IMR-90 (cell line): ENCODE data around the gene ZNF618. TPM values are rescaled to one million over a fixed set of nuclear protein-coding genes. Genes with fewer than 3 reads are reported as not detected.
A peak's percentile ranks its signal among the peaks of the same experiment; 100 is the strongest.

ENCODE experiments used
- ATAC-seq: fragments of 200-7000 bp; cut with Tn5 transposase; 2 replicates; pipeline ENCODE4 v1.9.1; 2020; ENCODE audit warnings: low read depth, mild to moderate bottlenecking, moderate library complexity
- BruUV-seq: library from RNA; stranded (reverse); fragments of 400-500 nt; replicated peaks from 2 replicates; lab custom pipeline; 2021; lab: Mats Ljungman, UMichigan
- CTCF ChIA-PET: fragments of 300-600 bp; formaldehyde crosslinking; extraction: SDS; loops from one replicate; lab custom pipeline; 2021; ENCODE audit warnings: antibody characterized with exemption; lab: Yijun Ruan, JAX
- POLR2A ChIA-PET: fragments of 300-600 bp; sonication (Branson Sonifier 250); formaldehyde crosslinking; loops from one replicate; lab custom pipeline; 2022; ENCODE audit warnings: antibody characterized with exemption; ENCODE audit not compliant: unreplicated experiment; lab: Charles Lee
- DNase-seq: peaks from one replicate; pipeline ENCODE4 v3.0.0; 2013
- H2AFZ ChIP-seq: replicated peaks from 2 replicates; pipeline ENCODE3; 2013; ENCODE audit warnings: low read length, mild to moderate bottlenecking; ENCODE audit not compliant: poor library complexity
- H2AK5ac ChIP-seq: 2 replicates; pipeline ENCODE4 v1.6.1; 2013; ENCODE audit warnings: low read depth, low read length, inconsistent platforms
- H2AK9ac ChIP-seq: replicated peaks from 2 replicates; pipeline ENCODE3; 2013; ENCODE audit warnings: mild to moderate bottlenecking, low read depth, low read length, moderate library complexity; ENCODE audit not compliant: poor library complexity
- H2BK120ac ChIP-seq: 2 replicates; pipeline ENCODE4 v1.6.1; 2013; ENCODE audit warnings: low read depth, low read length, inconsistent platforms
- H2BK15ac ChIP-seq: 3 replicates; pipeline ENCODE4 v1.6.1; 2013; ENCODE audit warnings: low read depth, low read length, inconsistent platforms
- H2BK20ac ChIP-seq: 2 replicates; pipeline ENCODE4 v1.6.1; 2013; ENCODE audit warnings: low read depth, mild to moderate bottlenecking, inconsistent platforms, low read length, moderate library complexity
- H2BK5ac ChIP-seq: 2 replicates; pipeline ENCODE4 v1.6.1; 2013; ENCODE audit warnings: mild to moderate bottlenecking, low read depth, low read length, inconsistent platforms; ENCODE audit not compliant: poor library complexity, severe bottlenecking
- H3K14ac ChIP-seq: replicated peaks from 2 replicates; pipeline ENCODE4 v1.6.1; 2013; ENCODE audit warnings: low read depth, low read length, inconsistent platforms
- H3K18ac ChIP-seq: 2 replicates; pipeline ENCODE4 v1.6.1; 2013; ENCODE audit warnings: low read depth, low read length, control low read depth
- H3K23ac ChIP-seq: 2 replicates; pipeline ENCODE4 v1.6.1; 2013; ENCODE audit warnings: low read depth, low read length, inconsistent platforms
- H3K27ac ChIP-seq: 2 replicates; pipeline ENCODE4 v1.5.1; 2013; ENCODE audit warnings: mild to moderate bottlenecking, control low read depth, low read length; ENCODE audit not compliant: insufficient read depth
- H3K27me3 ChIP-seq: 2 replicates; pipeline ENCODE4 v1.6.1; 2013; ENCODE audit warnings: low read length; ENCODE audit not compliant: control insufficient read depth, insufficient read depth
- H3K36me3 ChIP-seq: 2 replicates; pipeline ENCODE4 v1.6.1; 2013; ENCODE audit warnings: low read length, mixed read lengths; ENCODE audit not compliant: control insufficient read depth, insufficient read depth
- H3K4ac ChIP-seq: 2 replicates; pipeline ENCODE4 v1.6.1; 2013; ENCODE audit warnings: low read depth, low read length, inconsistent platforms
- H3K4me1 ChIP-seq: 2 replicates; pipeline ENCODE4 v1.6.1; 2013; ENCODE audit warnings: low read length, mixed read lengths; ENCODE audit not compliant: control insufficient read depth, insufficient read depth
- H3K4me2 ChIP-seq: 2 replicates; pipeline ENCODE4 v1.6.1; 2013; ENCODE audit warnings: low read depth, mild to moderate bottlenecking, control low read depth, low read length, moderate library complexity
- H3K4me3 ChIP-seq: 2 replicates; pipeline ENCODE4 v1.5.1; 2013; ENCODE audit warnings: low read depth, mild to moderate bottlenecking, control low read depth, low read length, moderate library complexity; ENCODE audit not compliant: insufficient read depth
- H3K56ac ChIP-seq: 2 replicates; pipeline ENCODE4 v1.6.1; 2013; ENCODE audit warnings: low read length, inconsistent platforms; ENCODE audit not compliant: insufficient read depth; ENCODE audit errors: extremely low read depth
- H3K79me1 ChIP-seq, 2 experiments: 2 replicates each; pipeline ENCODE4 v1.6.1; 2013; ENCODE audit warnings: low read length in 2 of 2, inconsistent platforms in 1 of 2, low read depth in 1 of 2
- H3K9ac ChIP-seq: 2 replicates; pipeline ENCODE4 v1.6.1; 2013; ENCODE audit warnings: low read depth, low read length, control low read depth
- H3K9me1 ChIP-seq: 2 replicates; pipeline ENCODE4 v1.6.1; 2013; ENCODE audit warnings: low read length, inconsistent platforms; ENCODE audit not compliant: insufficient read depth
- H3K9me3 ChIP-seq: 2 replicates; pipeline ENCODE4 v1.6.1; 2013; ENCODE audit warnings: low read length; ENCODE audit not compliant: control insufficient read depth, insufficient read depth
- H4K20me1 ChIP-seq: 2 replicates; pipeline ENCODE4 v1.6.1; 2013; ENCODE audit warnings: low read length, inconsistent platforms; ENCODE audit not compliant: insufficient read depth
- H4K5ac ChIP-seq: 2 replicates; pipeline ENCODE4 v1.6.1; 2013; ENCODE audit warnings: mild to moderate bottlenecking, low read depth, low read length, control low read depth
- H4K8ac ChIP-seq, 2 experiments: 2 replicates each; pipeline ENCODE4 v1.6.1; 2013; ENCODE audit warnings: low read depth in 2 of 2, low read length in 2 of 2, control low read depth in 1 of 2, inconsistent platforms in 1 of 2
- H4K91ac ChIP-seq: 2 replicates; pipeline ENCODE4 v1.6.1; 2013; ENCODE audit warnings: low read depth, low read length, inconsistent platforms; ENCODE audit not compliant: insufficient read depth
- CTCF ChIP-seq: conservative IDR thresholded peaks from 2 replicates; pipeline ENCODE4 v1.5.1; 2012; ENCODE audit warnings: mild to moderate bottlenecking, low read depth, low read length, improper control_type of control experiment
- FOS ChIP-seq: fragments of 150-350 bp; IDR thresholded peaks from 2 replicates; pipeline ENCODE4 v1.6.1; 2016; ENCODE audit warnings: low read depth, low read length
- MXI1 ChIP-seq: IDR thresholded peaks from 2 replicates; pipeline ENCODE4 v1.6.1; 2012; ENCODE audit warnings: low read depth, mild to moderate bottlenecking, low read length, moderate library complexity, borderline replicate concordance
- SMC3 ChIP-seq: fragments of 150-350 bp; IDR thresholded peaks from 2 replicates; pipeline ENCODE4 v1.6.1; 2016; ENCODE audit warnings: low read depth, mild to moderate bottlenecking, antibody characterized with exemption, low read length, moderate library complexity
- WGBS, 2 experiments: methylation state at CpG; one replicate each; pipeline versions ENCODE4 v1.1.5 to v1.1.7; 2013; ENCODE audit warnings: missing lambda C conversion rate in 2 of 2; ENCODE audit not compliant: insufficient read length in 1 of 2; ENCODE audit errors: extremely low coverage in 2 of 2; 5-methylcytosine and 5-hydroxymethylcytosine counted together
- dilution Hi-C: fragments of 300-500 bp; cut with HindIII; formaldehyde crosslinking; loops from one replicate; pipeline ENCODE4 v1.14.3; 2018; ENCODE audit warnings: low sequenced_read_pairs; ENCODE audit not compliant: unreplicated experiment
- in situ Hi-C: fragments of 300-500 bp; cut with MboI; formaldehyde crosslinking; loops from 3 replicates; pipeline ENCODE4 v1.14.3; 2019; ENCODE audit warnings: low sequenced_read_pairs, inconsistent platforms, mixed read lengths
- intact Hi-C: fragments of 100-400 bp; cut with micrococcal nuclease; formaldehyde crosslinking; loops from 2 replicates; pipeline ENCODE4 v1.10.0; 2022
- polyA plus RNA-seq, 3 experiments: library from polyadenylated mRNA; depleted of rRNA; stranded (reverse); fragments of >200 nt; gene quantifications; 2 replicates each; pipeline ENCODE4 v1.2.3, GENCODE V29; 2012; ENCODE audit warnings: low replicate concordance in 1 of 3
- total RNA-seq: library from RNA; depleted of rRNA; stranded (reverse); fragments of >200 nt; gene quantifications from 2 replicates; pipeline ENCODE4 v1.2.3, GENCODE V29; 2012
- TF ChIP-seq, protein P1 (sequence below): fragments of 150-350 bp; IDR thresholded peaks from 2 replicates; pipeline ENCODE4 v1.6.1; 2016; ENCODE audit warnings: low read depth, mild to moderate bottlenecking, low read length, moderate library complexity, borderline replicate concordance

Gene ZNF618
- total and polyA plus RNA-seq, 2 of the 4 experiments (the other 2 are of a cell fraction): 8.2 to 9.4 TPM

GRCh38 chr9:113892861-113893491 lies 16.9 kb downstream of the ZNF618 start:
- Histone ChIP-seq H4K5ac (no peak overlapping the region), H4K20me1 (peaks cover 26% of the 10 kb centered on the region), H3K79me1 (peaks cover 31 to 54% of the 10 kb centered on the region in 2 experiments), H2BK120ac (no peak overlapping the region), H3K4ac (no peak overlapping the region), H3K27ac (no peak overlapping the region), H2BK5ac (no peak overlapping the region), H2BK20ac (no peak overlapping the region; the same call in 1 of the 2 replicates), H2AK5ac (no peak overlapping the region), H3K9ac (no peak overlapping the region), H3K14ac (no peak overlapping the region), H2AFZ (no peak overlapping the region), H2BK15ac (no peak overlapping the region), H3K4me2 (peak overlapping the region; percentile 56), H3K18ac (no peak overlapping the region), H2AK9ac (no peak overlapping the region), H3K9me1 (peaks cover 7% of the 10 kb centered on the region), H3K4me1 (peaks cover 4% of the 10 kb centered on the region), H3K27me3 (no peaks in the 10 kb centered on the region), H4K91ac (no peak overlapping the region), H3K23ac (no peak overlapping the region; the same call in 1 of the 2 replicates), H4K8ac (no peak overlapping the region), H3K9me3 (peaks cover 2% of the 10 kb centered on the region; the same call in 1 of the 2 replicates), H3K36me3 (peaks cover 4% of the 10 kb centered on the region), H3K4me3 (no peak overlapping the region), H3K56ac (no peak overlapping the region)
- in situ Hi-C loops (no loop called here), dilution Hi-C loops (no loop called here), intact Hi-C loops (no loop called here)
- ChIA-PET CTCF (no interaction called here), POLR2A (no interaction called here)
- BruUV-seq: no TSS peak
- TF ChIP-seq, protein P1, sequence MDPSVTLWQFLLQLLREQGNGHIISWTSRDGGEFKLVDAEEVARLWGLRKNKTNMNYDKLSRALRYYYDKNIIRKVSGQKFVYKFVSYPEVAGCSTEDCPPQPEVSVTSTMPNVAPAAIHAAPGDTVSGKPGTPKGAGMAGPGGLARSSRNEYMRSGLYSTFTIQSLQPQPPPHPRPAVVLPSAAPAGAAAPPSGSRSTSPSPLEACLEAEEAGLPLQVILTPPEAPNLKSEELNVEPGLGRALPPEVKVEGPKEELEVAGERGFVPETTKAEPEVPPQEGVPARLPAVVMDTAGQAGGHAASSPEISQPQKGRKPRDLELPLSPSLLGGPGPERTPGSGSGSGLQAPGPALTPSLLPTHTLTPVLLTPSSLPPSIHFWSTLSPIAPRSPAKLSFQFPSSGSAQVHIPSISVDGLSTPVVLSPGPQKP: no peak
- TF ChIP-seq FOS (no peak), MXI1 (no peak), SMC3 (no peak), CTCF (no peak)
- WGBS, 2 experiments: 100% methylated on average over 1 of the region's 6 CpGs; no CpG with 5 or more reads in 1 of the 2 experiments
- DNase-seq (peak; percentile 38), ATAC-seq (peak; percentile 65)
